GM18505 (cell line): Measurements from ENCODE around the gene WNK4.
"Not testable (repeated sequence)": the region's sequence is repeated elsewhere in the genome, so short reads cannot be mapped to it uniquely, and the experiment has no call there.

ENCODE experiments used
- ATAC-seq: cut with Tn5 transposase; IDR thresholded peaks from one replicate; pipeline ENCODE4 v1.9.1; 2021; ENCODE audit not compliant: unreplicated experiment
- POLR2A ChIP-seq: IDR thresholded peaks from 4 replicates; pipeline ENCODE4 v1.6.1; 2011; ENCODE audit warnings: borderline replicate concordance; ENCODE audit not compliant: insufficient read depth, insufficient read length; ENCODE audit errors: extremely low read depth

WNK4 gene

DNA sequence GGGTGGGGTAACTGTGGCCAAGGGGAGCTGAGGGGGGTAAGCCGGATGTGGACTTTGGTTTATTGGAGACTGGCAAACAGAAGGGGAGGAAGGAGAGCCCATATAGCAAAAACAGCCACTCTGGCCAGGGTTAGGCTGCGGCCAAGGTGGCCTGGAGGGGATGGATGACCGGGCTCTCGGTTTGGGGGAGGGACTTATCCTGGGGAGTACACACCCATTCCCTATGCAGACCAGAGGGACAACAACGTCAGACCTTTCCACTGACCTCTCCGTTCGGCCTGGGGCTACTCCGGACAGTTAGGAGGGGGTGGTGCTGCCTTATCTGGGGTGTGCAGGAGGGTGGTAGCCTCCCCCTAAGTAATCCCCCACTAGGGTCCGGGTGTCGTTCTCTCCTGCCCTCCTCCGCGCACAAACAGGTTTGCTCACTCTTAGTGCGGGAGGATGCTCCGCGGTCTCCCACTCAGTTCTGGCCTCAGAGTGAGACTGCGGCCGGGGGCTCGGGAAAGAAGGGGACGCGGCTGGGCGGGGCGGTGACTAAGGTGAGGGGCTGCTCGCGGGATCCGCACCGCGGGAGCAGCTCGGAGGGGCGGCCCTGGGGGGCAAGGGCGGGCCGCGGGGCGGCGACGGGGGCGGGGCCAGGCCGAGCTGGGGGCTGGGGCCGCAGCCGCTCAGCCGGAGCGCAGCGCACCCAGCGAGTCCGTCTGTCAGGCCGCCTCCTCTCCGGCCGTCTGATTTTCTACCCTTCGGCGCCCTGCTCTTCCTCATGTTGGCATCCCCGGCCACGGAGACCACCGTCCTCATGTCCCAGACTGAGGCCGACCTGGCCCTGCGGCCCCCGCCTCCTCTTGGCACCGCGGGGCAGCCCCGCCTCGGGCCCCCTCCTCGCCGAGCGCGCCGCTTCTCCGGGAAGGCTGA is at the start of gene WNK4:
Gene WNK4, plus strand, starts transcription at position 675 of the 915 bp plus-strand sequence. Its CDS starts 89 bp downstream, at position 764.
- no peak for ATAC-seq
- no peak for TF ChIP-seq POLR2A

DNA sequence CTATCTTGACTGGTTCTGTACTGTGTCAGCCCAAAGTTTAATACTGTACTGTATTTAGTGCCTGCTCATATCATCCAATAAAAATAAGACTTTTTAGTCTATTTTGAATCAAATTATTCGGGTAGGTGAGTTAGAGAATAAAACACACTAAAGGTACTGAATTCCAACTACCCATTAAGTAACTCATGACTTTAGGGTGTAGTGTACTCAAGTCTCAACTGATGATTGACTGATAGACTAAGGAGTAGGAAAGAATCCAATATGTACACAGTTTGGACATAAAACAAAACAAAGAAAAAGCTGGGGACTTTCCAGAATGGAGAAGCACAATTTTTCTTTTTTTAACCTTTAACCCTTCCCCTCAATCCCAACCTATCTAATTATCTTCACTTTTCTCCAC is 39.7 kb upstream of the WNK4 start:
- no peak for TF ChIP-seq POLR2A
- ATAC-seq, result no peak

DNA sequence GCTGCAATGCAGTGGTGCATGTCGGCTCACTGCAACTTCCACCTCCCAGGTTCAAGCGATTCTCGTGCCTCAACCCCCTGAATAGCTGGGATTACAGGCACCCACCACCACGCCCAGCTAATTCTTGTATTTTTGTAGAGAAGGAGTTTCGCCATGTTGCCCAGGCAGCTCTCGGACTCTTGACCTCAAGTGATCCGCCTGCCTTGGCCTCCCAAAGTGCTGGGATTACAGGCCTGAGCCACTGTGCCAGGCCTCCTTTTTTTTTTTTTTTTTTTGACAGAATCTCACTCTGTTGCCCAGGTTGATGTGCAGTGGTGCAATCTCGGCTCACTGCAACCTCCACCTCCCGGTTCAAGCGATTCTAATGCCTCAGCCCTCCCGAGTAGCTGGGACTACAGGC is 37.5 kb upstream of the WNK4 start:
- not testable (repeated sequence) for ATAC-seq

- no peak for TF ChIP-seq POLR2A
- no peak for ATAC-seq
These were observed 36.7 kb upstream of the WNK4 start for GRCh38 chr17:42743595-42744282.

GRCh38 chr17:42744283-42744805 is 36.1 kb upstream of the WNK4 start:
- peak; percentile 62 for ATAC-seq
- no peak for TF ChIP-seq POLR2A

DNA sequence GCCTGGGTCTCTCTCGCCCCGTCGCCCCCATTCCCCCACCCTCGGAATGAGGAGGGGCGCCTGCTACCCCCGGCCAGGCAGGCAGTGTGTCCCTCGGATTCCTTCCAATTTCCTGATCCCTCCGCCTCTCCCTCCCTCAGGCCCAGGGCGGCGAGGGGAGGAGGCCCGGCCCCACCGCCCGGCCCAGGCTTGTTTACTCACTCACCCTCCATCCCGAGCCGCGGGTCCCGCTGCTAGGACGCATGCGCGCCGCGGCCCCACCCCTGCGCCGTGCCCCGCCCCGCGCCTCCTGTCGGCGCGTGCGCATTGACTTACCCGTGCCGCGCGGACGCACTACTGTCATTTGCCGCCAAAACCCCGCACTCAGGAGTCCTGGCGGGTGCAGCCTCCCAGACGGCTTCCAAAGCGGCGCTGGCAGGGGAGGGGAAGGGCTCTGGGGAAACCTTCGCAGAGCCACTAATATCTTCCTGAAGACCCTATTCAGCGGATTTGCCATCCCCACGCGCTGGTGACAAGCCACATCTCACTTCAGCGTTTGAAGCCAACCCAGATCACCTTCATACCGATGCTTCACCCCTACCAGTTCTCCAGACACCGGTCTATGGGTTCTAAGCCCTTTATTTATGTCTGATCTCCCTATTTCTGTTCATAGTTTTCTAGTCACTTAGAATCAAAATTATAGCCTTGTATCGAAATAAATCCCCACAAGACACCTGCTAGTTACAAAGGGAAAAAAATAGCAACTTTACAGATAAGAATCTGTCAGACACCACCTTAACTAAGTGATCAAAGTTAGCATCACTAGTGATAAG is 35.4 kb upstream of the WNK4 start, which contains the start of gene EZH1:
Gene EZH1, minus strand, starts transcription at position 235 of the 812 bp plus-strand sequence. CDS start 16,099 bp downstream, outside the sequence.
- peak; percentile 82 for ATAC-seq
- peak; percentile 74 for TF ChIP-seq POLR2A

- TF ChIP-seq POLR2A, result no peak
- ATAC-seq, result no peak
These were observed 32.1 kb upstream of the WNK4 start for GRCh38 chr17:42748202-42748907.

DNA sequence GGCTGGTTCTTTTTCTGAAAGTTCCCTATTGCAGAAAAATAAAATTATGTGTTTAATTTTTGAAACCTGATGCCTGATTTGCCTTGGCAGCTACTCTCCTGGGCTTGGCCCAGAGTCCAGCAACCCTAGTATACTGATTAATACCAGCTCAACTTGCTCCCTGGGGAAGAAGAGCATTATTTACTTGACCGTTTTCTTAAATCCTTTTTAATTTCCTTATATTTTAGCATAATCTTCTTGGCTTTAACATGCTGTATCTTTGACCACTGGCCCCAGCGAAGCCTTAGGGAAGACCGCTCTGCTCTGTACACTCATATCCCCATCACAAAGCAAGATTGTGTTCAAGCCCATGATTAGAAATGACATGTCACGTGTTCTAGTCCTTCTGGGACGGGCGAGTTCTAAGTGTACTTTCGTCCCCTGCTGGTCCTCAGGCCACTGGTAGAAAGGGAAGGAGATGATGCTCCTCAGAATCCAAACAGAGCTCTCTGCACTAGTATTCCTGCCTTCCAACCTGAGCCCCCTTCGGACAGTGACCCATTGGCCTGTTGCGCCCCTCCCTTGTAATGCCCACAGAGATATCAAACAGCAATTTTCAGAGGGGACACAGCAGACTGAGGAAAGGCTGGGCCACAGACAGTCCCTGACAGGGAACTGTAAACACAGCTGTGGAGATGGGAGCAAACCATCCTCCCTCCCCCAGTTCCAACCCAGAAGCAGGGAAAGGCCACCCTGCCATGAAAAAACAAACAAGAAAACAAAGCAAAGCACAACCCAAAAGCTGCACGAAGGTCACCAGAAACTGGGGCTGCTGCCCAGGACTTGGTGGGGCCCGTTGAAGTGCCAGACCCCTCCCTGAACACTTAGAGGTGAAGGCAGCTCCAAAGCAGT is 31.3 kb upstream of the WNK4 start:
- TF ChIP-seq POLR2A, result no peak
- no peak for ATAC-seq

DNA sequence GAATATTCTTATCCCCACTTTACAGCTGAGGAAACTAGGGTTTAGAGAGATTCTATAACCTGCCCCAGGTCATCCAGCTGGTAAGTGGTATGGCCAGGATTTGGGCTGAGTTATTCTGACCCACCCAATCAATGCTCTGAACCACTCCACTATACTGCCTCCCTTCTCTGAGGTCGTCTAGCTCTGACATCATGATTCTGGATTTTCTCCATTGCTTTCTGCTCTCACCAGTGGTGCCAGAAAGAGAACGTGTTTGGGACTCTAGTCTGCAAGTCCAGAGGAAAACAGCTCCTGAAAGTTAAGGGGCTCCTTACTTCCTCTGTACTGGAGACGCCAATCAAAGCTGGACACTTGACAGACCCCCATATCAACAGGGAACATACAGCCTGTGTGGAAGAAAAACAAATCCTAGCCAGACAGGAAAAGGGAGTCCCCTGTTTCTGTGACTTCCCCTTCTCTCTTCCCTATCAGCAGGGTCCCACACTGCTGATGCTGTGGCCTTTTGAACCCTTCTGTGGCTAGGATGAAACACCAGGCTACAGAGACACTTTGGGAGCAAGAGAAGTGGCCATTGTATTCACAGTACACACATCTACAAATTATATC is 29.6 kb upstream of the WNK4 start:
- ATAC-seq, result no peak
- no peak for TF ChIP-seq POLR2A

DNA sequence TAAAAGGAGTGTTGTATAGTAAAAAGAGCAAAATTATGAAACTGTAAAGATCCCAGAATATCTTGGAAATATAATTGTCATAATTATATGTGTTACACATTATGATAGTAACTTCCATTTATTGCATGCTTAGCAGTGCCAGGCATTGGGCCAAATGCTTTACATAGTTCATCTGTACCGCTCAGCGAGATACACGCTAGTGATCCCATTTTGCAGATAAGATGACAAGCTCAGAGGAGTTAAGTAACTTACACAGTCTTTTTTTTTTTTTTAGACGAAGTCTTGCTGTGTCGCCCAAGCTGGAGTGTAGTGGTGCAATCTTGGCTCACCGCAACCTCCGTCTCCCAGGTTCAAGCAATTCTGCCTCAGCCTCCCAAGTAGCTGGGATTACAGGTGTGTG is 28.8 kb upstream of the WNK4 start:
- no peak for TF ChIP-seq POLR2A
- ATAC-seq, result no peak

- no peak for ATAC-seq
- TF ChIP-seq POLR2A, result no peak
These were observed 25.6 kb upstream of the WNK4 start for GRCh38 chr17:42754782-42755181.
